Measurements from ENCODE around the gene PCDH17. TPM values are rescaled to one million over a fixed set of nuclear protein-coding genes. Genes with fewer than 3 reads are reported as not detected.

Gene PCDH17
- total RNA-seq: 0.12 and 0.65 TPM in 2 replicates

- TF ChIP-seq CTCF (conservative IDR thresholded peaks at IDR 0.05; ENCODE audit: low read depth, low read length): no peak
- DNase-seq (ENCODE audit: low read depth): no peak
- peak within 1 kb of the TSS; percentile 50 for H3K4me3 ChIP-seq (ENCODE audit: low read depth, low read length)
Measured at GRCh38 chr13:57631596-57632275, at the start of gene PCDH17. Gene PCDH17, plus strand, starts transcription at chr13:57631744. Its CDS starts 803 bp downstream, at chr13:57632547.

GRCh38 chr13:57582032-57582431 is 49.5 kb upstream of the PCDH17 start:
- peak; percentile 6 for TF ChIP-seq CTCF (conservative IDR thresholded peaks at IDR 0.05; ENCODE audit: low read depth, low read length)
- no peak for DNase-seq (ENCODE audit: low read depth)
- no peak overlapping the region for H3K4me3 ChIP-seq (ENCODE audit: low read depth, low read length)

- DNase-seq (ENCODE audit: low read depth): no peak
- TF ChIP-seq CTCF (conservative IDR thresholded peaks at IDR 0.05; ENCODE audit: low read depth, low read length): no peak
- no peak overlapping the region for H3K4me3 ChIP-seq (ENCODE audit: low read depth, low read length)
Measured at GRCh38 chr13:57583529-57583928, 48.0 kb upstream of the PCDH17 start.

- TF ChIP-seq CTCF (conservative IDR thresholded peaks at IDR 0.05; ENCODE audit: low read depth, low read length): no peak
- DNase-seq (ENCODE audit: low read depth): no peak
- no peak overlapping the region for H3K4me3 ChIP-seq (ENCODE audit: low read depth, low read length)
Measured at GRCh38 chr13:57588639-57589038, 42.9 kb upstream of the PCDH17 start.

- no peak overlapping the region for H3K4me3 ChIP-seq (ENCODE audit: low read depth, low read length)
- no peak for DNase-seq (ENCODE audit: low read depth)
- TF ChIP-seq CTCF (conservative IDR thresholded peaks at IDR 0.05; ENCODE audit: low read depth, low read length): no peak
Measured at GRCh38 chr13:57595775-57596174, 35.8 kb upstream of the PCDH17 start.

- H3K4me3 ChIP-seq (ENCODE audit: low read depth, low read length): no peak overlapping the region
- no peak for TF ChIP-seq CTCF (conservative IDR thresholded peaks at IDR 0.05; ENCODE audit: low read depth, low read length)
- DNase-seq (ENCODE audit: low read depth): no peak
Measured at GRCh38 chr13:57601536-57601935, 30.0 kb upstream of the PCDH17 start.

GRCh38 chr13:57604442-57604841 is 27.1 kb upstream of the PCDH17 start:
- H3K4me3 ChIP-seq (ENCODE audit: low read depth, low read length): no peak overlapping the region
- TF ChIP-seq CTCF (conservative IDR thresholded peaks at IDR 0.05; ENCODE audit: low read depth, low read length): no peak
- no peak for DNase-seq (ENCODE audit: low read depth)
